Measurements from ENCODE around the gene UAP1.

The UAP1 gene

GRCh38 chr1:162629651-162630050 is 68.1 kb downstream of the UAP1 start:
- no peak overlapping the region for H3K4me3 ChIP-seq (ENCODE audit: low read depth, low read length)
- DNase-seq (ENCODE audit: low read depth, low spot score) = peak; percentile 84
- TF ChIP-seq CTCF (IDR thresholded peaks at IDR 0.05; ENCODE audit: low read depth, low read length) = no peak
- in situ Hi-C loops (cut with HindIII; ENCODE audit: low sequenced_read_pairs) = no loop called here

DNA sequence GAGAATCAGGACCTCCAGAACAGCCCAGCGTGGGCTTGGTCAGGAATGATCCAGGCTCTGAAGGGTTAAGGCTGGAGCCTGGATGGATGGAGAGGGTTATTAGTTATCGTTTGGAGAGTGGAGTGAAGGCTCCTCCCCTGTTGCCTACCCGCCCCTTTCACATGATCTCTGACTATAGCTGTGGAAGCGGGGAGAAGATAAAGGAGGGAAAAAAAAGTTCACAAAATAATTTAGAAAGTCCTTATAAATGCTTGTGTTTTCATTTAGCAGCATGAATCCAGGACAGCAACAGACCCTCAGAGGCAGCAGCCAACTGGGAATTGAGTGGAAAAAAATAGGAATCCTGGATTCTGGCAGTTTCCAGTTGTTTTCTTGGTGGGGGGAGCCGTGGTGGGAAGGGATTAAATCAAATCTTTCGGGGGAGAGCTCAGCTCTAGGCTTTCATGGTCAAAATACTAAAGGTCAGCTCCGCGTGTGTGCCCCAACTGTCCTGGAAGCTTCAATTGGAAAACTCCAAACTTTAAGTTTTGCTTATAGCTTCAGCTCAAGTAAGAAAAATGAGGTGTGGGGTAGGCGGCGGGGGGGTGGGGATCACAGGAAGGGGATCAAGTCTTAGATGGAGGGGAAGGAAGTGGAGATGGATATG is 70.1 kb downstream of the UAP1 start:
- in situ Hi-C loops (cut with HindIII; ENCODE audit: low sequenced_read_pairs) = no loop called here
- DNase-seq (ENCODE audit: low read depth, low spot score) = peak; percentile 56
- TF ChIP-seq CTCF (IDR thresholded peaks at IDR 0.05; ENCODE audit: low read depth, low read length) = no peak
- H3K4me3 ChIP-seq (ENCODE audit: low read depth, low read length) = peak overlapping the region; percentile 67

GRCh38 chr1:162632217-162632666 is 70.7 kb downstream of the UAP1 start, which contains the start of gene DDR2:
TSS of gene DDR2 (plus strand) at chr1:162632464. CDS start at chr1:162719064, 86,600 bp downstream.
- H3K4me3 ChIP-seq (ENCODE audit: low read depth, low read length) = peak within 1 kb of the TSS; percentile 67
- peak; percentile 94 for DNase-seq (ENCODE audit: low read depth, low spot score)
- in situ Hi-C loops (cut with HindIII; ENCODE audit: low sequenced_read_pairs) = no loop called here
- no peak for TF ChIP-seq CTCF (IDR thresholded peaks at IDR 0.05; ENCODE audit: low read depth, low read length)

DNA sequence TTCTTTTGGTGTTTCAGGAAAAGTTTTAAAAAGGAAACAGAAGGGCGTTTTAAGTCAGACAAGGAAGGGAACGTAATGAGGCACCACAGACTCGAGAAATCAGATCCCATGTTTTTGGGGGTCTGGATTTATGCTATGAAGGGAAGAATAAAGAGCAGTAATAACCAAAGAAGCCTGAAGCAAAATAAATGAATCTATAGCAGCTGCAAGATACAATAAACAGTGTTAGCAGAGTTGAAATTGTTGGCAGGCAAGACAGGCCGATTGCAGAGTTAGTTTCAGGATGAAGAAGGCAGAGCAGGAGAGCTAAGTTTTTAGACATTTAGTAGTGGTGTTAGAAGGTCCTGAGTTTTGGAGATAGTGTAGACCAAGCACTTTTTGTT is 71.2 kb downstream of the UAP1 start:
- no peak for TF ChIP-seq CTCF (IDR thresholded peaks at IDR 0.05; ENCODE audit: low read depth, low read length)
- in situ Hi-C loops (cut with HindIII; ENCODE audit: low sequenced_read_pairs) = no loop called here
- DNase-seq (ENCODE audit: low read depth, low spot score) = peak; percentile 55
- H3K4me3 ChIP-seq (ENCODE audit: low read depth, low read length) = peak overlapping the region; percentile 67

- DNase-seq (ENCODE audit: low read depth, low spot score) = peak; percentile 42
- TF ChIP-seq CTCF (IDR thresholded peaks at IDR 0.05; ENCODE audit: low read depth, low read length) = peak; percentile 20
- peak overlapping the region; percentile 67 for H3K4me3 ChIP-seq (ENCODE audit: low read depth, low read length)
- in situ Hi-C loops (cut with HindIII; ENCODE audit: low sequenced_read_pairs) = no loop called here
Observed at GRCh38 chr1:162633081-162633762, 71.7 kb downstream of the UAP1 start.

- TF ChIP-seq CTCF (IDR thresholded peaks at IDR 0.05; ENCODE audit: low read depth, low read length) = no peak
- H3K4me3 ChIP-seq (ENCODE audit: low read depth, low read length) = no peak overlapping the region
- in situ Hi-C loops (cut with HindIII; ENCODE audit: low sequenced_read_pairs) = no loop called here
- no peak for DNase-seq (ENCODE audit: low read depth, low spot score)
Observed at GRCh38 chr1:162635418-162635817, 73.9 kb downstream of the UAP1 start.
